NCI-H146 treated with DMSO at 0.1 percent for 48 hours (cell line): ENCODE measurements around the gene BCAP29.

Experiments used
- DNase-seq: peaks from one replicate; lab custom pipeline; 2025; ENCODE audit not compliant: unreplicated experiment; lab: John Stamatoyannopoulos, UW

The BCAP29 gene

GRCh38 chr7:107581387-107582013 lies 1.5 kb downstream of the BCAP29 start:
- no peak for DNase-seq

- no peak for DNase-seq
These were observed 2.8 kb downstream of the BCAP29 start for GRCh38 chr7:107582875-107583274.

- no peak for DNase-seq
These were observed 4.7 kb downstream of the BCAP29 start for GRCh38 chr7:107584716-107585115.

GRCh38 chr7:107588529-107589130 lies 8.6 kb downstream of the BCAP29 start:
- no peak for DNase-seq

GRCh38 chr7:107591421-107591820 lies 11.4 kb downstream of the BCAP29 start:
- no peak for DNase-seq

- DNase-seq = no peak
These were observed 12.4 kb downstream of the BCAP29 start for GRCh38 chr7:107592361-107593024.

GRCh38 chr7:107593025-107593410 lies 13.0 kb downstream of the BCAP29 start:
- DNase-seq = no peak

- DNase-seq = no peak
These were observed 15.1 kb downstream of the BCAP29 start for GRCh38 chr7:107594961-107595737.

- DNase-seq = no peak
These were observed 17.0 kb downstream of the BCAP29 start for GRCh38 chr7:107596881-107597581.

- no peak for DNase-seq
These were observed 17.5 kb downstream of the BCAP29 start for GRCh38 chr7:107597582-107597916.

- DNase-seq = no peak
These were observed 17.9 kb downstream of the BCAP29 start for GRCh38 chr7:107597953-107598352.

- no peak for DNase-seq
These were observed 19.2 kb downstream of the BCAP29 start for GRCh38 chr7:107599262-107599661.

- DNase-seq = no peak
These were observed 20.8 kb downstream of the BCAP29 start for GRCh38 chr7:107600816-107601215.

GRCh38 chr7:107605218-107605815 lies 25.3 kb downstream of the BCAP29 start:
- no peak for DNase-seq

GRCh38 chr7:107606303-107606702 lies 26.3 kb downstream of the BCAP29 start:
- no peak for DNase-seq

- DNase-seq = no peak
These were observed 29.8 kb downstream of the BCAP29 start for GRCh38 chr7:107609811-107610261.

- no peak for DNase-seq
These were observed 30.3 kb downstream of the BCAP29 start for GRCh38 chr7:107610323-107610722.

- no peak for DNase-seq
These were observed 33.4 kb downstream of the BCAP29 start for GRCh38 chr7:107613439-107613838.

GRCh38 chr7:107613948-107614347 lies 33.9 kb downstream of the BCAP29 start:
- no peak for DNase-seq

- DNase-seq = no peak
These were observed 34.4 kb downstream of the BCAP29 start for GRCh38 chr7:107614425-107614824.
